GM12878 (cell line): Measurements from ENCODE around the gene PDZK1IP1. TPM values are rescaled to one million over a fixed set of nuclear protein-coding genes. Genes with fewer than 3 reads are reported as not detected.
"Not testable (repeated sequence)": the region's sequence is repeated elsewhere in the genome, so short reads cannot be mapped to it uniquely, and the experiment has no call there.

Experiments used
- ATAC-seq: fragments of 200-7000 bp; cut with Tn5 transposase; 3 replicates; pipeline ENCODE4 v1.9.1; 2020; ENCODE audit warnings: mild to moderate bottlenecking, moderate library complexity
- BruUV-seq: library from RNA; stranded (reverse); fragments of 400-500 nt; replicated peaks from 2 replicates; lab custom pipeline; 2021; lab: Mats Ljungman, UMichigan
- CTCF ChIA-PET: fragments of 300-600 bp; sonication (Branson Sonifier 250); formaldehyde crosslinking; extraction: SDS; loops from one replicate; lab custom pipeline; 2021; ENCODE audit warnings: inconsistent platforms; lab: Yijun Ruan, JAX
- POLR2A ChIA-PET: fragments of 350-600 bp; formaldehyde crosslinking; extraction: SDS; loops from one replicate; lab custom pipeline; 2021; ENCODE audit warnings: inconsistent platforms; lab: Charles Lee
- RAD21 ChIA-PET: fragments of 300-600 bp; sonication (Branson Sonifier 250); formaldehyde crosslinking; loops from one replicate; lab custom pipeline; 2023; ENCODE audit warnings: antibody characterized with exemption; ENCODE audit not compliant: unreplicated experiment; lab: Charles Lee
- SMC1A ChIA-PET: fragments of 300-600 bp; sonication (Branson Sonifier 250); formaldehyde crosslinking; loops from one replicate; lab custom pipeline; 2023; ENCODE audit not compliant: unreplicated experiment, uncharacterized antibody; lab: Charles Lee
- DNase-seq: peaks from one replicate; pipeline ENCODE4 v3.0.0-alpha.2; 2011; ENCODE audit warnings: low read depth, low spot score
- FAIRE-seq: peaks from 3 replicates; lab custom pipeline; 2011; peaks lifted over from hg19 to GRCh38; lab: Jason Lieb, UNC
- H2AFZ ChIP-seq: 2 replicates; pipeline ENCODE4 v1.6.0; 2011; ENCODE audit warnings: low read depth, low read length, control low read depth; ENCODE audit not compliant: control insufficient read depth
- H3K27ac ChIP-seq: 2 replicates; pipeline ENCODE4 v1.5.1; 2011; ENCODE audit warnings: control low read depth; ENCODE audit not compliant: control insufficient read depth, insufficient read depth
- H3K27me3 ChIP-seq, 2 experiments: replicated peaks in 1 of 2; 2 replicates each; pipeline versions ENCODE4 v1.6.0 to v1.6.1; 2011; ENCODE audit warnings: low read length in 1 of 2; ENCODE audit not compliant: control insufficient read depth in 2 of 2, insufficient read depth in 2 of 2
- H3K36me3 ChIP-seq, 2 experiments: 2 replicates each; pipeline ENCODE4 v1.5.1; 2011; ENCODE audit warnings: low read length in 1 of 2; ENCODE audit not compliant: control insufficient read depth in 2 of 2, insufficient read depth in 2 of 2
- H3K4me1 ChIP-seq: 2 replicates; pipeline ENCODE4 v1.6.1; 2011; ENCODE audit warnings: mild to moderate bottlenecking, low read length, moderate library complexity, mixed read lengths; ENCODE audit not compliant: control insufficient read depth, insufficient read depth
- H3K4me2 ChIP-seq: 2 replicates; pipeline ENCODE4 v1.6.0; 2011; ENCODE audit warnings: control low read depth; ENCODE audit not compliant: control insufficient read depth, insufficient read depth
- H3K4me3 ChIP-seq: fragments of 200-600 bp; sonication (generic); 2 replicates; pipeline ENCODE4 v1.5.1; 2016
- H3K79me2 ChIP-seq: 2 replicates; pipeline ENCODE4 v1.6.0; 2011; ENCODE audit warnings: low read length; ENCODE audit not compliant: control insufficient read depth, insufficient read depth
- H3K9ac ChIP-seq: 2 replicates; pipeline ENCODE4 v1.8.0; 2011; ENCODE audit warnings: low read length, control low read depth, mixed read lengths; ENCODE audit not compliant: control insufficient read depth, insufficient read depth
- H3K9me3 ChIP-seq: replicated peaks from 3 replicates; pipeline ENCODE4 v1.5.1; 2011; ENCODE audit warnings: mild to moderate bottlenecking, low read length; ENCODE audit not compliant: control insufficient read depth, insufficient read depth
- H4K20me1 ChIP-seq: 2 replicates; pipeline ENCODE4 v1.6.0; 2011; ENCODE audit not compliant: control insufficient read depth, insufficient read depth
- FOXM1 ChIP-seq: IDR thresholded peaks from 2 replicates; pipeline ENCODE4 v1.6.1; 2012; ENCODE audit warnings: low read depth, mild to moderate bottlenecking, inconsistent platforms, low read length, moderate library complexity
- IRF5 ChIP-seq: fragments of 450-650 bp; IDR thresholded peaks from 2 replicates; pipeline ENCODE4 v1.6.1; 2017; ENCODE audit warnings: borderline replicate concordance
- PBX3 ChIP-seq: IDR thresholded peaks from 2 replicates; pipeline ENCODE4 v1.6.1; 2011; ENCODE audit warnings: mild to moderate bottlenecking, low read depth, low read length, moderate library complexity; ENCODE audit not compliant: insufficient replicate concordance
- SKIL ChIP-seq: fragments of 450-650 bp; IDR thresholded peaks from 2 replicates; pipeline ENCODE4 v1.6.1; 2017; ENCODE audit warnings: mild to moderate bottlenecking, low read depth, inconsistent platforms; ENCODE audit not compliant: poor library complexity, severe bottlenecking
- SREBF1 ChIP-seq: IDR thresholded peaks from 2 replicates; pipeline ENCODE4 v1.6.1; 2012; ENCODE audit warnings: mild to moderate bottlenecking, low read length
- TAF1 ChIP-seq: IDR thresholded peaks from 2 replicates; pipeline ENCODE4 v1.6.1; 2011; ENCODE audit warnings: mild to moderate bottlenecking, low read depth, low read length, borderline replicate concordance
- ZNF592 ChIP-seq: fragments of 450-650 bp; IDR thresholded peaks from 2 replicates; pipeline ENCODE4 v1.6.1; 2017; ENCODE audit warnings: mild to moderate bottlenecking, moderate library complexity
- WGBS: methylation state at CpG from one replicate; pipeline ENCODE4 v1.1.6; 2016; ENCODE audit warnings: low lambda C conversion rate; ENCODE audit not compliant: insufficient replicate concordance, insufficient coverage; ENCODE audit errors: missing lambda C conversion rate; 5-methylcytosine and 5-hydroxymethylcytosine counted together
- in situ Hi-C: fragments of 300-500 bp; cut with MboI; formaldehyde crosslinking; loops from 9 replicates; pipeline ENCODE4 v1.14.3; 2018; ENCODE audit warnings: mixed read lengths
- intact Hi-C: fragments of 100-400 bp; cut with micrococcal nuclease; formaldehyde crosslinking; loops from one replicate; pipeline ENCODE4 v1.14.2; 2022; ENCODE audit not compliant: unreplicated experiment
- polyA plus RNA-seq, 11 experiments: library from polyadenylated mRNA; depleted of rRNA in 4 of 11; unstranded in 6 of 11; stranded (reverse) in 5 of 11; fragments of >200 nt; fragmentation: Nextera tagmentation in 4 of 11; fragmentation: Illumina TruSeq in 1 of 11; extraction: Ambion mirVana in 4 of 11; extraction: Trizol in 1 of 11; gene quantifications; 1 replicate in 1 of 11; 2 replicates in 10 of 11; pipeline versions ENCODE4 v1.2.1 to v1.2.3, GENCODE V29; 2011 to 2016; ENCODE audit warnings: inconsistent platforms in 2 of 11, missing spikeins in 2 of 11, low read depth in 1 of 11
- total RNA-seq, 4 experiments: library from RNA; depleted of rRNA in 3 of 4; stranded (reverse); fragments of >200 nt in 3 of 4; fragmentation: Illumina TruSeq in 1 of 4; extraction: Trizol in 1 of 4; gene quantifications; 2 replicates each; pipeline versions ENCODE4 v1.2.1 to v1.2.3, GENCODE V29; 2013 to 2021

PDZK1IP1 gene
- total and polyA plus RNA-seq, 10 of the 15 experiments (the other 5 are each of a cell fraction or from before 2014, with no cell fraction given) = not detected

GRCh38 chr1:47160716-47161115 is 29.1 kb downstream of the PDZK1IP1 start (continued):
- TF ChIP-seq ZNF592 = no peak
- TF ChIP-seq SKIL = no peak
- no peak for TF ChIP-seq PBX3
- TF ChIP-seq SREBF1 = no peak
- TF ChIP-seq FOXM1 = no peak
- no peak for TF ChIP-seq IRF5
- no peak for TF ChIP-seq TAF1

- BruUV-seq, POLR2A ChIA-PET, H3K27me3 ChIP-seq, H2AFZ ChIP-seq, H3K9ac ChIP-seq, H3K4me3 ChIP-seq, H3K36me3 ChIP-seq, DNase-seq, H3K27ac ChIP-seq, RAD21 ChIA-PET, in situ Hi-C loops, intact Hi-C loops, H3K4me2 ChIP-seq, H4K20me1 ChIP-seq, H3K4me1 ChIP-seq, H3K9me3 ChIP-seq, FAIRE-seq, ATAC-seq, SMC1A ChIA-PET, CTCF ChIA-PET, H3K79me2 ChIP-seq: not testable (repeated sequence)
- WGBS = 40% methylated on average over 3 of the region's 3 CpGs
Observed at GRCh38 chr1:47157957-47158356, 31.9 kb downstream of the PDZK1IP1 start.

- ATAC-seq, H3K79me2 ChIP-seq, H3K9me3 ChIP-seq, RAD21 ChIA-PET, in situ Hi-C loops, H3K9ac ChIP-seq, BruUV-seq, H4K20me1 ChIP-seq, POLR2A ChIA-PET, H3K4me3 ChIP-seq, H2AFZ ChIP-seq, CTCF ChIA-PET, H3K4me2 ChIP-seq, H3K4me1 ChIP-seq, FAIRE-seq, DNase-seq, SMC1A ChIA-PET, H3K27me3 ChIP-seq, H3K27ac ChIP-seq, intact Hi-C loops, H3K36me3 ChIP-seq: not testable (repeated sequence)
Observed at GRCh38 chr1:47156457-47156856, 33.4 kb downstream of the PDZK1IP1 start.
